ENCODE measurements around the gene CRISP3.

DNA sequence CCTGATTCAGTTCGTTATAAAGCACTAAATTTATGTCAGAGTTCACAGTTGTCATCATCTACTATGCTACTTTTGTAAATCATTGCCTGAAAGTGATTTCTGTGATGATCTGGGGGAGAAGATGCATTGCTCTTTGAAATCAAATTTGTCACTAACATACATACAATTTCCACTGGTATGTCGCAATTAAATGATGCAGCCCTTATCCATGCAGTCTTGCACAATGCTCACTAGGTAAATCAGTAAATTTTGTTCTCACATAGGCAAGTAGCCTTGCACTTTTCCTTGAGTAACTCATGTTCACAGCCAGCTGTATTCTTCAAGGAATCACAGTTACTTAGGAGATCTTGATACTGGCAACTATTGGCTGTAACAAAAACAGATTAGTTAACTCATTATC lies 51.7 kb downstream of the CRISP3 start:
- no peak for TF ChIP-seq POLR2A (IDR thresholded peaks at IDR 0.05)
- TF ChIP-seq, protein P1, sequence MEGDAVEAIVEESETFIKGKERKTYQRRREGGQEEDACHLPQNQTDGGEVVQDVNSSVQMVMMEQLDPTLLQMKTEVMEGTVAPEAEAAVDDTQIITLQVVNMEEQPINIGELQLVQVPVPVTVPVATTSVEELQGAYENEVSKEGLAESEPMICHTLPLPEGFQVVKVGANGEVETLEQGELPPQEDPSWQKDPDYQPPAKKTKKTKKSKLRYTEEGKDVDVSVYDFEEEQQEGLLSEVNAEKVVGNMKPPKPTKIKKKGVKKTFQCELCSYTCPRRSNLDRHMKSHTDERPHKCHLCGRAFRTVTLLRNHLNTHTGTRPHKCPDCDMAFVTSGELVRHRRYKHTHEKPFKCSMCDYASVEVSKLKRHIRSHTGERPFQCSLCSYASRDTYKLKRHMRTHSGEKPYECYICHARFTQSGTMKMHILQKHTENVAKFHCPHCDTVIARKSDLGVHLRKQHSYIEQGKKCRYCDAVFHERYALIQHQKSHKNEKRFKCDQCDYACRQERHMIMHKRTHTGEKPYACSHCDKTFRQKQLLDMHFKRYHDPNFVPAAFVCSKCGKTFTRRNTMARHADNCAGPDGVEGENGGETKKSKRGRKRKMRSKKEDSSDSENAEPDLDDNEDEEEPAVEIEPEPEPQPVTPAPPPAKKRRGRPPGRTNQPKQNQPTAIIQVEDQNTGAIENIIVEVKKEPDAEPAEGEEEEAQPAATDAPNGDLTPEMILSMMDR (IDR thresholded peaks at IDR 0.05), result no peak
- no peak for TF ChIP-seq POLR2AphosphoS5 (IDR thresholded peaks at IDR 0.05)
